Brain microvascular endothelial cell (primary cell): ENCODE data around the gene VARS1.

Source experiments
- DNase-seq: peaks from one replicate; pipeline ENCODE4 v3.0.0-alpha.2; 2020
- H3K27ac ChIP-seq: fragments of 250-450 bp; sonication (Bioruptor Pico); 2 replicates; pipeline ENCODE4 v1.5.1; 2020; ENCODE audit warnings: mild to moderate bottlenecking, moderate library complexity
- H3K27me3 ChIP-seq: fragments of 250-450 bp; sonication (Bioruptor Pico); replicated peaks from 2 replicates; pipeline ENCODE4 v1.5.1; 2020; ENCODE audit warnings: mild to moderate bottlenecking
- H3K36me3 ChIP-seq: fragments of 250-450 bp; sonication (Bioruptor Pico); replicated peaks from 2 replicates; pipeline ENCODE4 v1.5.1; 2020; ENCODE audit warnings: mild to moderate bottlenecking
- H3K4me3 ChIP-seq: 2 replicates; pipeline ENCODE4 v1.5.1; 2011; ENCODE audit warnings: low read depth, mild to moderate bottlenecking, control low read depth, low read length, moderate library complexity
- in situ Hi-C: cut with HindIII; loops from 2 replicates; pipeline ENCODE4 v1.10.0; 2017; ENCODE audit warnings: low sequenced_read_pairs, low pct_ligation_motif_present
- TF ChIP-seq, protein P1 (sequence below): IDR thresholded peaks from 2 replicates; pipeline ENCODE4 v1.5.1; 2011; ENCODE audit warnings: low read depth, mild to moderate bottlenecking, moderate library complexity, low read length, control low read depth, inconsistent platforms; ENCODE audit errors: missing control alignments

Gene VARS1

DNA sequence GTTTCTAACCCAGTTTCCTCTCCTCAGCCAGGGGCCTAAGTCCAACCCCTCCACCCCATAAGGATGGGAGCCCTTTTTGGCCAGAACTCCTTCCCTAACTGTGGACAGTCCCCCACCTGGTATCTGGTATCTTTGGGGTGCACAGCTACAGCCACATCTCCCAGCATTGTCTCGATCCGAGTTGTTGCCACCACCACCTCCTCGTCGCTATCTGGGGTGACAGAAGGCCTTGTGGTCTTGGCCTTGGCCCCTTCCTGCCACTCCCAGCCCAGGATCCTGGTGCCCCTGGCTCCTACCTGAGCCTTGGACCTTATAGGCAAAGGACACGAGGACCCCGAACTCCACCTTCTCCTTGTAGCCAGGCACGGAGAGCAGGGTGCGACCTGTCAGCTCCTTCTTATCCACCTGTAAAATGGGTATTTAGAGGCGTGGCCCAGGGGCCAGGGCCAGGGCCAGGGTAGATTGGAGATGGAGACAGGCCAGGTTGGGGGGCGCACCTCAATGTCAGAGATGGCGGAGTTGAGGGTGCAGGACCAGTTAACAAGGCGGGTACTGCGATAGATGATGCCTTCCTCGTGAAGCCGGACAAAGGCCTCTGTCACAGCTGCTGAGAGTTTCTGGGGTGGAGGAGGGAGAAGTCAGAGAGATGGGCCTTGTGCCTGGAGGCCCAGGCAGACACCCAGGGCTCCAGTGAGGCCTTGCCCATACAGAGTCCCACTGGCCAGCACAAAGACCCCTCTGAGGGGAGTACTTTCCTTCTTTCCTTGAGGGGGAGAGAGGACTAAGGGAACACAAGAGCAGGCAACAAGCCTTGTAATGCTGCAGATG, 11.2 kb downstream of the VARS1 start:
- H3K36me3 ChIP-seq, result peaks cover 71% of the 10 kb centered on the region
- in situ Hi-C loops, result no loop called here
- TF ChIP-seq, protein P1, sequence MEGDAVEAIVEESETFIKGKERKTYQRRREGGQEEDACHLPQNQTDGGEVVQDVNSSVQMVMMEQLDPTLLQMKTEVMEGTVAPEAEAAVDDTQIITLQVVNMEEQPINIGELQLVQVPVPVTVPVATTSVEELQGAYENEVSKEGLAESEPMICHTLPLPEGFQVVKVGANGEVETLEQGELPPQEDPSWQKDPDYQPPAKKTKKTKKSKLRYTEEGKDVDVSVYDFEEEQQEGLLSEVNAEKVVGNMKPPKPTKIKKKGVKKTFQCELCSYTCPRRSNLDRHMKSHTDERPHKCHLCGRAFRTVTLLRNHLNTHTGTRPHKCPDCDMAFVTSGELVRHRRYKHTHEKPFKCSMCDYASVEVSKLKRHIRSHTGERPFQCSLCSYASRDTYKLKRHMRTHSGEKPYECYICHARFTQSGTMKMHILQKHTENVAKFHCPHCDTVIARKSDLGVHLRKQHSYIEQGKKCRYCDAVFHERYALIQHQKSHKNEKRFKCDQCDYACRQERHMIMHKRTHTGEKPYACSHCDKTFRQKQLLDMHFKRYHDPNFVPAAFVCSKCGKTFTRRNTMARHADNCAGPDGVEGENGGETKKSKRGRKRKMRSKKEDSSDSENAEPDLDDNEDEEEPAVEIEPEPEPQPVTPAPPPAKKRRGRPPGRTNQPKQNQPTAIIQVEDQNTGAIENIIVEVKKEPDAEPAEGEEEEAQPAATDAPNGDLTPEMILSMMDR, result no peak
- DNase-seq, result no peak
- no peaks in the 10 kb centered on the region for H3K27me3 ChIP-seq
- no peak overlapping the region for H3K4me3 ChIP-seq
- H3K27ac ChIP-seq, result no peak overlapping the region

DNA sequence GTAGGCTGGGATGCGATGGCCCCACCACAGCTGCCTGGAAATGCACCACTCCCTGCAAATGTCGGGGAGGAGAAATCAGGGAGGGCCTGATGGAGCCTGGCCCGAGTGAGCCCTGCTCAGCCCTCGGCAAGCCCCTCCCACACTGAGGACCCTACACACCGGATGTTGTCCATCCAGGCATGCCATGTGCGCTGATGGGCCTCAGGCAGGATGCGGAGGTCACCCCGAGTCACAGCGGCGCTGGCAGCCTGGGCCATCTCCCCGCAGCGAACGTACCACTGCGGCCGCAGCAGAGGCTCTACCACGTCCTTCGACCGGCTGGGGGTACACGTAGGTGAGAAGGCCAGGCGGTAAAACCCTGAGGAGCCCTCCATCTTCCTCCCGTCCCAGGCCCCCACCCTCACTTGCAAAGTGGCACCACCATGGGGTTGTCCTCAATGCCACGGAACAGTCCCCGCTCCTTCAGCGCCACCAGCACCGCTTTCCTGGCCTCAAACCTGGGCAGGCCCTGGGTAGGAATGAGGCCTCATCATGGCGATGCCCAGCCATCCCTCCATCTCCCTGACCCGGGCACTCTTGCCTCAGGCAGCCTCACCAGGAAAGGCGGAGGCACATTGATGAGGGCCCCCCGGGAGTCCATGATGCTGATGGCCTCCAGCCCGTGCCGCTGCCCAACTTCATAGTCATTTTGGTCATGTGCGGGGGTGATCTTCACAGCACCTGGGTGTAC, 13.3 kb downstream of the VARS1 start:
- Histone ChIP-seq H3K4me3 (no peak overlapping the region), H3K27me3 (no peaks in the 10 kb centered on the region), H3K36me3 (peaks cover 89% of the 10 kb centered on the region), H3K27ac (no peak overlapping the region)
- TF ChIP-seq, protein P1, result no peak
- in situ Hi-C loops, result no loop called here
- no peak for DNase-seq

DNA sequence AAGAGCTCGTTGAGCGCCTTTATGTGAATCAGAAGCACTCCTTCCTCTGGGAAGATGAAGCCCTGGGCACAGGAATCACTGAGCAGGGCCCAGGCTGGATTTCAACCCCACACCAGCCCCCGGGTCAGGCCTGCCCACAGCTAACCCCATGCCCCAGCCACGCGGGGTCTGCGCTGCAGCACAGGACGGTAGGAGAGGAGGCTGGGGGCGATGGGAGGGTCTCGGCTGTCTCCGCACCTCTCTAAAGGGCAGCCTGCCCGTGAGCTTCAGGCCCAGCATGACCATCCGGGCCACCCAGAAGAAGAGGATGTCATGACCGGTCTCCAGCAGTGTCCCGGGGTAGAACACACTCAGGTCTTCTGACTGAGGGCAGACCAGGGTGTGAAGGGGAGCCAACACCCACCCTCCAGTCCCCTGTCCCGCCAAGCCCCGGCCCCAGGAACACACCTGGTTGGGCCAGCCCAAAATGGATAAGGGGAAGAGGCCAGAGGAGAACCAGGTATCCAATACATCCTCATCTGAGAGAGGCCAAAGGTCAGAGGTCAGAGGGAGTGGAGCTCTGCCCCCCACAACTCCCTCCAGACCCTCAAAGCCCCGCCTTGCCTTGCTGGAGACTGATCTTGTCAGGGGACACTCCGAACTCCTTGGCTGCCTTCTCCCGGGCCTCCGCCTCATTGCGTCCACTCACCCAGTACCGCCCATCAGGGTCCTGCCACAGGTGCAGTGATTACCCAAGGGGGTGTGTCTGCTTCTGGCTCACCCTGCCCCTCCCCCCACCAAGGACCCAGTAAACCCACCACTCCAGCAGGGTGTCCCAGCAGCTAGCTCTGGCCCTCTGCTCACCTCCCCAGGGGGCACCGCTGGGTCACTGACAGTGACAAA, 14.1 kb downstream of the VARS1 start:
- no peak overlapping the region for H3K27ac ChIP-seq
- TF ChIP-seq, protein P1, result no peak
- in situ Hi-C loops, result no loop called here
- H3K36me3 ChIP-seq, result peaks cover 89% of the 10 kb centered on the region
- DNase-seq, result no peak
- no peaks in the 10 kb centered on the region for H3K27me3 ChIP-seq
- H3K4me3 ChIP-seq, result no peak overlapping the region

DNA sequence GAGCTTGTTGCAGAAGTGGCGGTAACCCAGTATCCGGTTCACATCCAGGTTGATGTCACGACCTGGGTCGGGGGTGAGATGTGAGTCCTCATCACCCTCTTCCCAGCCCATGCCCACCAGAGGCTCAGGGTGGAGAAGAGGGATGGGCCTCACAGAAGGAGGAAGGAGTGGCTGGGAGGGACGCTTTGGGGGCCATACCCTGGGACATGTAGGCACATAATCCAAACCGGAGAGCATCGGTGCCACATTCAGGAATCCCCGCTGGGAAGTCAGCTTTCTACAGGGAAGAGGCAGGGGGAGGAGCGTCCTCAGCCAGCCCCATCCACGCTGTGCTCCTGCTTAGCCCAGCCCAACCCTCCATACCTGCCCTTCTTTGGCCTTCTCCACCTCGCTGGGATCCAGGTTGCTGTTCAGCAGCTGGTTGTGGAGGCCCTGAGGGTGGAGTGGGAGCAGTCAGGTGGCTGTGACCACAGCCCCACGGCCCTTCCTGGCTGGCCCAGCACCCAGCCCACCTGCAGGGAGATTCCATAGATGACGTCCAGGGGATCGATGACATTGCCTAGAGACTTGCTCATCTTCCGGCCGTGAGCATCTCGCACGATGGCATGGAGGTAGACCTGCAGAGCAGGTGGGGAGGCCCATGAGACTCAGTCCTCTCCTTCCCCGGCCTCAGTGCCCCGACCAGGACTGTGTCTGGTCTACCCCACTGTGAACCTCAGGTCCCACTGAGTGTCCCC, 14.9 kb downstream of the VARS1 start:
- in situ Hi-C loops, result no loop called here
- Histone ChIP-seq H3K27me3 (no peaks in the 10 kb centered on the region), H3K36me3 (peaks cover 83% of the 10 kb centered on the region), H3K4me3 (no peak overlapping the region), H3K27ac (no peak overlapping the region)
- DNase-seq, result no peak
- TF ChIP-seq, protein P1, result no peak

DNA sequence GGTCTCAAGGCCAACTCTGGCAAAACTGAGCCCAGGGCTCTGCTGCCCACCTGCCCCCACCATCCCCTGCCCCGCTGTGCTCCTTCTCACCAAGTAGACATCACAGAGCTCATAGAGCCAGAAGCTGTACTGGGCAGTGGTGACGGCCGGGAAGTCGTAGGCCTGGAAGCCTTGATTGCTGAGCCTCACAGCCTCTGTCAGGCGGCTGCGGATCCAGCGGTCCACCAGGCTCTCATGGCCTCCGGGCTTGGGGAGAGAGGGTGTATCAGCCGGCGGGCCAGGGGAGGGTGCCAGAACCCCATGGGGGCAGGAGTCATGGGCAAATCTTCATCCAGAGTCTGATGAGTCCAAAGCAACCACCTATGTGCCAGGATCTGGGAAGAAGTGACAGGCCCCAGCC, 15.6 kb downstream of the VARS1 start:
- in situ Hi-C loops, result no loop called here
- TF ChIP-seq, protein P1, result no peak
- Histone ChIP-seq H3K36me3 (peaks cover 76% of the 10 kb centered on the region), H3K4me3 (no peak overlapping the region), H3K27me3 (no peaks in the 10 kb centered on the region), H3K27ac (no peak overlapping the region)
- no peak for DNase-seq
